K562 (cell line): ENCODE results near the gene SMIM29. TPM values are rescaled to one million over a fixed set of nuclear protein-coding genes. Genes with fewer than 3 reads are reported as not detected.

Experiments
- ATAC-seq: fragments of 200-7000 bp; cut with Tn5 transposase; 3 replicates; pipeline ENCODE4 v1.9.1; 2020; ENCODE audit warnings: moderate library complexity
- BruUV-seq: library from RNA; stranded (reverse); fragments of 400-500 nt; replicated peaks from 2 replicates; lab custom pipeline; 2021; lab: Mats Ljungman, UMichigan
- CTCF ChIA-PET: fragments of 300-600 bp; formaldehyde crosslinking; extraction: SDS; loops from one replicate; lab custom pipeline; 2021; ENCODE audit warnings: low intra/inter-chr PET ratio; lab: Yijun Ruan, JAX
- POLR2A ChIA-PET: fragments of 300-600, 350-650 bp; sonication (Branson Sonifier 250); formaldehyde crosslinking; extraction: SDS; loops from one replicate; lab custom pipeline; 2021; ENCODE audit warnings: antibody characterized with exemption, inconsistent platforms; lab: Yijun Ruan, JAX
- DNase-seq, 4 experiments: peaks; one replicate each; pipeline versions ENCODE4 v3.0.0 to v3.0.0-alpha.2; 2011 to 2018; ENCODE audit warnings: low spot score in 3 of 4, mixed read lengths in 3 of 4; ENCODE audit errors: extremely low read depth in 1 of 4
- FAIRE-seq: peaks from 2 replicates; lab custom pipeline; 2011; peaks lifted over from hg19 to GRCh38; lab: Jason Lieb, UNC
- H2AFZ ChIP-seq: 2 replicates; pipeline ENCODE4 v1.6.0; 2011; ENCODE audit warnings: low read depth, low read length, control low read depth, inconsistent platforms
- H3K27ac ChIP-seq: fragments of 200-600 bp; 3 replicates; pipeline ENCODE4 v1.8.0; 2011; ENCODE audit warnings: low read depth, mild to moderate bottlenecking, control low read depth, inconsistent platforms, low read length, moderate library complexity, mixed read lengths; ENCODE audit errors: extremely low read depth
- H3K27me3 ChIP-seq, 2 experiments: fragments of 300-600 bp in 1 of 2; 2 replicates in 1 of 2; 3 replicates in 1 of 2; pipeline versions ENCODE4 v1.6.0 to v1.8.0; 2011; ENCODE audit warnings: inconsistent platforms in 2 of 2, low read length in 2 of 2, mild to moderate bottlenecking in 1 of 2, mixed read lengths in 1 of 2, moderate library complexity in 1 of 2; ENCODE audit not compliant: control insufficient read depth in 2 of 2, insufficient read depth in 2 of 2
- H3K36me3 ChIP-seq: fragments of 300-600 bp; 3 replicates; pipeline ENCODE4 v1.8.0; 2011; ENCODE audit warnings: mild to moderate bottlenecking, low read length, inconsistent platforms; ENCODE audit not compliant: control insufficient read depth, insufficient read depth
- H3K4me1 ChIP-seq, 2 experiments: fragments of 200-600 bp in 1 of 2; replicated peaks in 1 of 2; 2 replicates in 1 of 2; 3 replicates in 1 of 2; pipeline versions ENCODE4 v1.5.1 to v1.8.0; 2011; ENCODE audit warnings: inconsistent platforms in 2 of 2, low read length in 2 of 2, mild to moderate bottlenecking in 1 of 2, mixed read lengths in 1 of 2, moderate library complexity in 1 of 2; ENCODE audit not compliant: control insufficient read depth in 2 of 2, insufficient read depth in 2 of 2
- H3K4me2 ChIP-seq: 2 replicates; pipeline ENCODE4 v1.6.1; 2011; ENCODE audit warnings: low read length, control low read depth, inconsistent platforms, mixed read lengths; ENCODE audit not compliant: insufficient read depth
- H3K4me3 ChIP-seq: fragments of 200-600 bp; sonication (generic), shearing (Covaris generic); 2 replicates; pipeline ENCODE4 v1.5.1; 2016; ENCODE audit warnings: control low read depth, inconsistent platforms
- H3K79me2 ChIP-seq: fragments of 200-600 bp; 3 replicates; pipeline ENCODE4 v1.8.0; 2011; ENCODE audit warnings: low read length, inconsistent platforms; ENCODE audit not compliant: control insufficient read depth, insufficient read depth
- H3K9ac ChIP-seq, 2 experiments: 2 replicates each; pipeline versions ENCODE4 v1.6.0 to v1.6.1; 2011; ENCODE audit warnings: low read depth in 2 of 2, low read length in 2 of 2, control low read depth in 1 of 2, inconsistent platforms in 1 of 2, mild to moderate bottlenecking in 1 of 2, mixed read lengths in 1 of 2; ENCODE audit not compliant: insufficient read depth in 1 of 2
- H3K9me1 ChIP-seq: one replicate; pipeline ENCODE4 v1.6.0; 2011; ENCODE audit warnings: inconsistent platforms, mild to moderate bottlenecking, low read length, moderate library complexity; ENCODE audit not compliant: control insufficient read depth, insufficient read depth
- H3K9me3 ChIP-seq: replicated peaks from 2 replicates; pipeline ENCODE4 v1.5.1; 2011; ENCODE audit warnings: low read depth, low read length, inconsistent platforms; ENCODE audit not compliant: control insufficient read depth, insufficient read depth
- H4K20me1 ChIP-seq: replicated peaks from 2 replicates; pipeline ENCODE4 v1.6.1; 2011; ENCODE audit warnings: low read length, inconsistent platforms, mixed read lengths; ENCODE audit not compliant: control insufficient read depth, insufficient read depth
- C11orf30 ChIP-seq: fragments of 450-650 bp; IDR thresholded peaks from 2 replicates; pipeline ENCODE4 v1.6.1; 2016; ENCODE audit warnings: low read depth, mild to moderate bottlenecking
- CHAMP1 ChIP-seq: fragments of 450-650 bp; IDR thresholded peaks from 2 replicates; pipeline ENCODE4 v1.6.1; 2016; ENCODE audit warnings: mild to moderate bottlenecking
- ZNF316 ChIP-seq: fragments of 450-650 bp; IDR thresholded peaks from 2 replicates; pipeline ENCODE4 v1.6.1; 2016
- WGBS: fragments of 100-300 bp; shearing (Covaris generic); methylation state at CpG from one replicate; pipeline ENCODE4 v1.1.6; 2016; ENCODE audit warnings: low coverage, mixed read lengths; ENCODE audit not compliant: insufficient coverage; ENCODE audit errors: missing lambda C conversion rate; 5-methylcytosine and 5-hydroxymethylcytosine counted together
- in situ Hi-C: fragments of 300-500 bp; cut with MboI; formaldehyde crosslinking; loops from 4 replicates; pipeline ENCODE4 v1.15.0; 2018; ENCODE audit warnings: inconsistent platforms, mixed read lengths
- intact Hi-C: fragments of 100-400 bp; cut with micrococcal nuclease; formaldehyde crosslinking; loops from 2 replicates; pipeline ENCODE4 v1.14.2; 2022
- polyA plus RNA-seq, 8 experiments: library from polyadenylated mRNA; depleted of rRNA in 4 of 8; stranded (reverse) in 5 of 8; unstranded in 3 of 8; fragments of >200 nt; fragmentation: Nextera tagmentation in 2 of 8; fragmentation: Illumina TruSeq in 1 of 8; extraction: Ambion mirVana in 2 of 8; extraction: Trizol in 1 of 8; gene quantifications; 2 replicates each; pipeline versions ENCODE4 v1.2.1 to v1.2.3, GENCODE V29; 2011 to 2014; ENCODE audit warnings: inconsistent platforms in 1 of 8, missing spikeins in 1 of 8
- total RNA-seq, 7 experiments: library from RNA; depleted of rRNA in 6 of 7; stranded (reverse); fragments of >200 nt in 6 of 7; fragmentation: Illumina TruSeq in 2 of 7; extraction: Trizol in 2 of 7; gene quantifications; 2 replicates each; pipeline versions ENCODE4 v1.2.1 to v1.2.3, GENCODE V29; 2011 to 2021; ENCODE audit warnings: low replicate concordance in 1 of 7

SMIM29 gene
- total and polyA plus RNA-seq, 9 of the 15 experiments (the other 6 are each of a cell fraction or from before 2014, with no cell fraction given): 6.5 to 36.7 (median 20.9) TPM

- H3K27ac ChIP-seq: no peak overlapping the region
- no peaks in the 10 kb centered on the region for H4K20me1 ChIP-seq
- peaks cover 8 to 10% of the 10 kb centered on the region in 2 experiments; a peak in 4 of 5 replicates for H3K4me1 ChIP-seq
- ChIA-PET POLR2A (interaction anchor here (0.5 to 1.2 kb wide), 4 partner anchors 12 to 21 kb away, joined by 3 to 5 read pairs (median 4); partner anchors contain the start of gene HMGA1), CTCF (no interaction called here)
- in situ Hi-C loops (no loop called here), intact Hi-C loops (no loop called here)
- peak overlapping the region; percentile 10; the same call in 1 of the 2 replicates for H2AFZ ChIP-seq
- H3K9me3 ChIP-seq: no peaks in the 10 kb centered on the region
- FAIRE-seq (no peak), ATAC-seq (no peak), DNase-seq (no peak)
- no peaks in the 10 kb centered on the region for H3K79me2 ChIP-seq
- H3K36me3 ChIP-seq: no peaks in the 10 kb centered on the region
- H3K4me2 ChIP-seq: no peak overlapping the region
- no peak overlapping the region for H3K4me3 ChIP-seq
- no peaks in the 10 kb centered on the region for H3K27me3 ChIP-seq
- H3K9ac ChIP-seq: no peak overlapping the region
- no peaks in the 10 kb centered on the region for H3K9me1 ChIP-seq
- BruUV-seq: no TSS peak
- WGBS: 45% methylated on average over 2 of the region's 2 CpGs
- TF ChIP-seq C11orf30 (peak; percentile 51; the same call in 1 of the 2 replicates), ZNF316 (peak; percentile 66), CHAMP1 (no peak)
Observed at GRCh38 chr6:34218691-34219090, 30.1 kb downstream of the SMIM29 start.
